Activated naive CD4-positive, alpha-beta T cell treated with anti-CD3 and anti-CD28 coated beads, Interleukin-2, amount 50 U/mL, for 72 hours (primary cell): ENCODE measurements around the gene GRIFIN. TPM values are rescaled to one million over a fixed set of nuclear protein-coding genes. Genes with fewer than 3 reads are reported as not detected.

Experiments used
- ATAC-seq, 2 donors: fragments of 150-1000 bp; cut with Tn5 transposase; 2 replicates each; pipeline ENCODE4 v1.10.0; 2021; ENCODE audit warnings: mild to moderate bottlenecking in 2 of 2, moderate library complexity in 2 of 2
- DNase-seq, 2 donors: peaks; one replicate each; pipeline ENCODE4 v3.0.0; 2021 to 2022; ENCODE audit warnings: low spot score in 2 of 2
- H3K27ac Mint-ChIP-seq, 2 donors: one replicate each; pipeline ENCODE4 v1.8.0; 2022; ENCODE audit warnings: mild to moderate bottlenecking in 2 of 2, mixed read lengths in 2 of 2
- H3K36me3 Mint-ChIP-seq, 2 donors: one replicate each; pipeline ENCODE4 v1.8.0; 2022; ENCODE audit warnings: mixed read lengths in 2 of 2
- H3K9me3 Mint-ChIP-seq, 2 donors: one replicate each; pipeline ENCODE4 v1.8.0; 2022; ENCODE audit warnings: mixed read lengths in 2 of 2
- total RNA-seq, 2 donors: library from RNA; stranded (reverse); gene quantifications; one replicate each; pipeline ENCODE4 v1.2.3, GENCODE V29; 2022

GRIFIN gene
- not detected for total RNA-seq

- no peak for ATAC-seq
- no peak for DNase-seq
- Mint-ChIP-seq H3K36me3 (no peaks in the 10 kb centered on the region), H3K9me3 (no peaks in the 10 kb centered on the region), H3K27ac (no peak within 1 kb of the TSS)
Measured at GRCh38 chr7:2476298-2476697, at the start of gene GRIFIN. Gene GRIFIN (minus strand): TSS chr7:2476398. CDS start chr7:2476383, 15 bp downstream.

- no peak for DNase-seq
- peaks cover 0 to 6% of the 10 kb centered on the region in 2 donors for H3K36me3 Mint-ChIP-seq
- H3K9me3 Mint-ChIP-seq, result no peaks in the 10 kb centered on the region
- H3K27ac Mint-ChIP-seq, result no peak overlapping the region
- no peak for ATAC-seq
Measured at GRCh38 chr7:2524808-2525657, 48.8 kb upstream of the GRIFIN start.

- no peak for ATAC-seq
- DNase-seq, result no peak
- Mint-ChIP-seq H3K27ac (no peak overlapping the region), H3K36me3 (peaks cover 0 to 6% of the 10 kb centered on the region in 2 donors), H3K9me3 (no peaks in the 10 kb centered on the region)
Measured at GRCh38 chr7:2523941-2524807, 48.0 kb upstream of the GRIFIN start.

- no peaks in the 10 kb centered on the region for H3K9me3 Mint-ChIP-seq
- DNase-seq, result no peak
- no peak overlapping the region for H3K27ac Mint-ChIP-seq
- no peak for ATAC-seq
- H3K36me3 Mint-ChIP-seq, result peaks cover 0 to 6% of the 10 kb centered on the region in 2 donors
Measured at GRCh38 chr7:2523461-2523936, 47.3 kb upstream of the GRIFIN start.

- no peaks in the 10 kb centered on the region for H3K9me3 Mint-ChIP-seq
- ATAC-seq, result peak; percentile 1 to 12
Measured at GRCh38 chr7:2522780-2523433, 46.7 kb upstream of the GRIFIN start.

GRCh38 chr7:2521952-2522591 lies 45.9 kb upstream of the GRIFIN start:
- Mint-ChIP-seq H3K27ac (peak overlapping the region; percentile 4 to 72), H3K9me3 (no peaks in the 10 kb centered on the region), H3K36me3 (peaks cover 0 to 6% of the 10 kb centered on the region in 2 donors)
- ATAC-seq (peak; percentile 35 to 74), DNase-seq (peak; percentile 58 to 85)

More at GRCh38 chr7:2522780-2523433, 46.7 kb upstream of the GRIFIN start:
- Mint-ChIP-seq H3K36me3 (peaks cover 0 to 6% of the 10 kb centered on the region in 2 donors), H3K27ac (peak overlapping the region; percentile 14 to 72)
- DNase-seq, result peak in 1 of 2 donors; percentile 53

GRCh38 chr7:2521341-2521745 lies 45.1 kb upstream of the GRIFIN start:
- peaks cover 0 to 6% of the 10 kb centered on the region in 2 donors for H3K36me3 Mint-ChIP-seq
- ATAC-seq (peak in 1 of 2 donors; percentile 1), DNase-seq (no peak)

GRCh38 chr7:2520761-2521290 lies 44.6 kb upstream of the GRIFIN start:
- H3K27ac Mint-ChIP-seq, result peak overlapping the region in 1 of 2 donors; percentile 73
- ATAC-seq (no peak), DNase-seq (no peak)
- no peaks in the 10 kb centered on the region for H3K9me3 Mint-ChIP-seq
- peaks cover 0 to 6% of the 10 kb centered on the region in 2 donors for H3K36me3 Mint-ChIP-seq

More at GRCh38 chr7:2521341-2521745, 45.1 kb upstream of the GRIFIN start:
- H3K9me3 Mint-ChIP-seq, result no peaks in the 10 kb centered on the region
- H3K27ac Mint-ChIP-seq, result peak overlapping the region; percentile 4 to 72

- peak; percentile 3 to 10 for ATAC-seq
- H3K9me3 Mint-ChIP-seq, result no peaks in the 10 kb centered on the region
- peak overlapping the region; percentile 36 to 73 for H3K27ac Mint-ChIP-seq
- no peak for DNase-seq
- H3K36me3 Mint-ChIP-seq, result peaks cover 0 to 6% of the 10 kb centered on the region in 2 donors
Measured at GRCh38 chr7:2520131-2520760, 44.0 kb upstream of the GRIFIN start.

- Mint-ChIP-seq H3K36me3 (peaks cover 0 to 6% of the 10 kb centered on the region in 2 donors), H3K9me3 (no peaks in the 10 kb centered on the region), H3K27ac (peak within 1 kb of the TSS; percentile 36 to 73)
- DNase-seq (peak; percentile 83 to 87), ATAC-seq (peak; percentile 64 to 82)
Measured at GRCh38 chr7:2519119-2519930, 43.1 kb upstream of the GRIFIN start, which contains the start of gene LFNG. Gene LFNG (plus strand): TSS chr7:2519774. CDS start chr7:2519862, 88 bp downstream.

- Mint-ChIP-seq H3K27ac (no peak overlapping the region), H3K9me3 (no peaks in the 10 kb centered on the region), H3K36me3 (peaks cover 0 to 6% of the 10 kb centered on the region in 2 donors)
- ATAC-seq (no peak), DNase-seq (no peak)
Measured at GRCh38 chr7:2518737-2519118, 42.5 kb upstream of the GRIFIN start.

GRCh38 chr7:2517678-2518507 lies 41.7 kb upstream of the GRIFIN start:
- no peak overlapping the region for H3K27ac Mint-ChIP-seq

GRCh38 chr7:2517026-2517425 lies 40.8 kb upstream of the GRIFIN start:
- no peak for DNase-seq
- ATAC-seq, result no peak
- Mint-ChIP-seq H3K27ac (no peak overlapping the region), H3K9me3 (no peaks in the 10 kb centered on the region), H3K36me3 (no peaks in the 10 kb centered on the region)

More at GRCh38 chr7:2517678-2518507, 41.7 kb upstream of the GRIFIN start:
- Mint-ChIP-seq H3K9me3 (no peaks in the 10 kb centered on the region), H3K36me3 (peaks cover 0 to 3% of the 10 kb centered on the region in 2 donors)
- no peak for DNase-seq
- no peak for ATAC-seq

- DNase-seq, result no peak
- ATAC-seq, result no peak
- no peak overlapping the region for H3K27ac Mint-ChIP-seq
- H3K36me3 Mint-ChIP-seq, result no peaks in the 10 kb centered on the region
- no peaks in the 10 kb centered on the region for H3K9me3 Mint-ChIP-seq
Measured at GRCh38 chr7:2516194-2516555, 40.0 kb upstream of the GRIFIN start.
